Coronary artery (tissue), 2 donors: ENCODE measurements around the gene TPGS2.

Source experiments
- DNase-seq: peaks from one replicate; pipeline ENCODE4 v3.0.0-alpha.2; 2017; ENCODE audit warnings: low spot score
- H3K27ac ChIP-seq, 2 donors: fragments of 200-600 bp; sonication (generic); one replicate each; pipeline ENCODE4 v1.5.1; 2016 to 2019
- H3K4me3 ChIP-seq: fragments of 200-600 bp; sonication (generic); 2 replicates; pipeline ENCODE4 v1.5.1; 2016; ENCODE audit warnings: mild to moderate bottlenecking, moderate library complexity
- CTCF ChIP-seq: fragments of 200-600 bp; sonication (generic); IDR thresholded peaks from one replicate; pipeline ENCODE4 v1.5.1; 2019; ENCODE audit warnings: antibody characterized with exemption

Gene TPGS2

GRCh38 chr18:36758623-36759022, 70.2 kb downstream of the TPGS2 start:
- Histone ChIP-seq H3K4me3 (no peak overlapping the region), H3K27ac (no peak overlapping the region)
- TF ChIP-seq CTCF = no peak
- DNase-seq = no peak

- H3K27ac ChIP-seq = no peak overlapping the region
- TF ChIP-seq CTCF = no peak
- no peak overlapping the region for H3K4me3 ChIP-seq
- no peak for DNase-seq
Observed at GRCh38 chr18:36757991-36758390, 70.8 kb downstream of the TPGS2 start.

GRCh38 chr18:36757081-36757480, 71.7 kb downstream of the TPGS2 start:
- H3K4me3 ChIP-seq = no peak overlapping the region
- TF ChIP-seq CTCF = peak; percentile 32
- no peak overlapping the region for H3K27ac ChIP-seq
- DNase-seq = no peak

- no peak overlapping the region for H3K27ac ChIP-seq
- no peak for TF ChIP-seq CTCF
- no peak overlapping the region for H3K4me3 ChIP-seq
- no peak for DNase-seq
Observed at GRCh38 chr18:36756242-36756641, 72.6 kb downstream of the TPGS2 start.

GRCh38 chr18:36752929-36753865, 75.6 kb downstream of the TPGS2 start:
- no peak overlapping the region for H3K4me3 ChIP-seq
- H3K27ac ChIP-seq = no peak overlapping the region
- DNase-seq = no peak
- no peak for TF ChIP-seq CTCF

GRCh38 chr18:36745219-36745975, 83.4 kb downstream of the TPGS2 start:
- no peak for DNase-seq

More at GRCh38 chr18:36745219-36745975, 83.4 kb downstream of the TPGS2 start:
- no peak overlapping the region for H3K27ac ChIP-seq
- H3K4me3 ChIP-seq = no peak overlapping the region
- no peak for TF ChIP-seq CTCF
